Gastrocnemius medialis (tissue), 4 donors: Measurements from ENCODE around the gene PELI1.

ENCODE experiments used
- CTCF ChIP-seq, 5 experiments: fragments of 450-650 bp in 3 of 5; fragments of 200-600 bp in 2 of 5; sonication (generic) in 2 of 5; IDR thresholded peaks in 4 of 5; conservative IDR thresholded peaks in 1 of 5; 1 replicate in 4 of 5; 2 replicates in 1 of 5; pipeline ENCODE4 v1.5.1; 2016 to 2019; ENCODE audit warnings: antibody characterized with exemption in 5 of 5, mild to moderate bottlenecking in 3 of 5, moderate library complexity in 3 of 5
- POLR2A ChIP-seq, 2 donors: fragments of 450-650 bp; IDR thresholded peaks; one replicate each; pipeline ENCODE4 v1.6.1; 2017; ENCODE audit warnings: antibody characterized with exemption in 2 of 2, mild to moderate bottlenecking in 2 of 2, moderate library complexity in 2 of 2

GRCh38 chr2:64052463-64053241, 91.6 kb downstream of the PELI1 start:
- TF ChIP-seq CTCF (IDR thresholded peaks at IDR 0.05 in 4 of 5, conservative IDR thresholded peaks at IDR 0.05 in 1 of 5) (no peak), POLR2A (IDR thresholded peaks at IDR 0.05) (peak in 1 of 2 donors; percentile 14)
